ENCODE measurements around the gene CRELD1.
"Not testable (repeated sequence)": the region's sequence is repeated elsewhere in the genome, so short reads cannot be mapped to it uniquely, and the experiment has no call there.

Gene CRELD1, protein sequence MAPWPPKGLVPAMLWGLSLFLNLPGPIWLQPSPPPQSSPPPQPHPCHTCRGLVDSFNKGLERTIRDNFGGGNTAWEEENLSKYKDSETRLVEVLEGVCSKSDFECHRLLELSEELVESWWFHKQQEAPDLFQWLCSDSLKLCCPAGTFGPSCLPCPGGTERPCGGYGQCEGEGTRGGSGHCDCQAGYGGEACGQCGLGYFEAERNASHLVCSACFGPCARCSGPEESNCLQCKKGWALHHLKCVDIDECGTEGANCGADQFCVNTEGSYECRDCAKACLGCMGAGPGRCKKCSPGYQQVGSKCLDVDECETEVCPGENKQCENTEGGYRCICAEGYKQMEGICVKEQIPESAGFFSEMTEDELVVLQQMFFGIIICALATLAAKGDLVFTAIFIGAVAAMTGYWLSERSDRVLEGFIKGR

GRCh38 chr3:9933561-9934234 is at the start of gene CRELD1:
CRELD1 (plus strand) TSS chr3:9933834; CDS start chr3:9934439, 605 bp downstream.
- DNase-seq, result peak; percentile 49 to 80

GRCh38 chr3:9884555-9885165 is 49.0 kb upstream of the CRELD1 start:
- no peak for DNase-seq

GRCh38 chr3:9886328-9886727 is 47.3 kb upstream of the CRELD1 start:
- no peak for DNase-seq

GRCh38 chr3:9887480-9887879 is 46.2 kb upstream of the CRELD1 start:
- DNase-seq, result no peak

DNA sequence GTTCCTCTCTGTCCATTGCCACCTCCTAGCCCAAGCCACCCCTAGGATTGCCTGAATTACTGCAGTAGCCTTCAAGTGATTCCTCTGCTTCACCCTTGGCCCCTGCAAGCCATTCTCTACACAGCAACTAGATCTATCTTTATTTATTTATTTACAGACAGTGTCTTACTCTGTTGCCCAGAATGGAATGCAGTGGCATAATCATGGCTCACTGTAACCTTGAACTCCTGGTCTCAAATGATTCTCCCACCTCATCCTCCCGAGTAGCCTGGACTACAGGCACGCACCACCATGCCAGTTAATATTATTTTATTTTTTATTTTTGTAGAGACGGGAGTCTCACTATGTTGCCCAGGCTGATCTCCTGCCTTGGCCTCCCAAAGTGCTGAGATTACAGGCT is 45.1 kb upstream of the CRELD1 start:
- no peak for DNase-seq

GRCh38 chr3:9889405-9889804 is 44.2 kb upstream of the CRELD1 start:
- no peak for DNase-seq

DNA sequence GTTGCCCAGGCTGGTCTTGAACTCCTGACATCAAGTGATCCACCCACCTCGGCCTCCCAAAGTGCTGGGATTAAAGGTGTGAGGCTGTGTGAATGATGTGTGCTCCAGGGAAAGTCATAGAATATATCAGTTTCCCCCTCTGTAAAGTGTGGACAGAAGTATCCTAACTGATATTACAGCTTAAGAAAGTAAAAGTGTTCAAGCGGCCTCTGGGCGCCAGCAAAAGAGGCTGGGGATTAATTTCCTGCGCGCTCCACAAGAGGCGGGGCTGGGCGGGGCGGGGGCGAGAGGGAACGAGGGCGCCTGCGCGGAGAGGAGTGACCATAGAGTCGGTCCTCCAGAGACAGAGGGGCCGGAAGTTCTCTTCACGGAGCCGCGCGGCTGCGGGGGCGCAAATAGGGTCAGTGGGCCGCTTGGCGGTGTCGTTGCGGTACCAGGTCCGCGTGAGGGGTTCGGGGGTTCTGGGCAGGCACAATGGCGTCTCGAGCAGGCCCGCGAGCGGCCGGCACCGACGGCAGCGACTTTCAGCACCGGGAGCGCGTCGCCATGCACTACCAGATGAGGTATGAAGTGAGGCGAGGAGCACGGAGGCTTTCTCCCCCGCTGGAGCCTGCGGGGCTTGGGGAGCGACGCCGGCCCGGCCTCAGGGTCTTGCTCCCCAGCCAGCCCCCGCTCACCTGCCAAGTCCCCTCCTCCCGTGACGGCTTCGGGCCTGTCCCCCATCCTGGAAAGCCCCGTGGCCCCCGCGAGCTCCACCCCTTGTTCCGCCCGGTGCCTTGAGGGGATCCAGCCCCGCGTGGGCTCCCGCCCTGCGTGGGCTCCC is 43.2 kb upstream of the CRELD1 start, which contains the start of gene JAGN1:
Gene JAGN1 (plus strand): TSS at position 362 of the 823 bp plus-strand sequence. CDS start 113 bp downstream, at position 475.
- peak; percentile 70 to 80 for DNase-seq

DNA sequence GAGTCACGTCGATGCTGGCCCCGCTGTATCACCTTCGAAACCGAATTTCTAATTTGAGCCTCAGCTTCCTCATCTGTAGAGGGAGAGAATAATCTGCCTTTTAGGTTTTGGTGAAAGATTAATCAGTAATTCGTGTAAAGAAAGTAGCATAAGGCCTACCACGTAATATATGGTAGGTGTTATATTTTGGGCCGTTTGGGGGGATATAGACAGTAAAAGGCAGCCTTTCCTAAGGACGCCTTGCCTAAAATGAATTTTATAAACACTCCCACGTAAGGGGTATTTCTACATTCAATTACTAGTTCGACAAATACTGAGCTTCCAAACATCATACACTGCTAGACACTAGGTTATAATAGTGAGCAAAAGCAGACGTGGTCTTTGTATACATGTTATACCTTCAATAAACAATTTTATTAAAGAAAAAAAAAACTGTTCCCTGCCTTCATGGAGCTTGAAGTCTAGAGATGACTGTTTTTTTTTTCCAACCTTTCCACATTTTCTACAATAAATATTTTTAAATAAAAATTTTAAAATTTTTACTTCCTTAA is 42.5 kb upstream of the CRELD1 start:
- no peak for DNase-seq

DNA sequence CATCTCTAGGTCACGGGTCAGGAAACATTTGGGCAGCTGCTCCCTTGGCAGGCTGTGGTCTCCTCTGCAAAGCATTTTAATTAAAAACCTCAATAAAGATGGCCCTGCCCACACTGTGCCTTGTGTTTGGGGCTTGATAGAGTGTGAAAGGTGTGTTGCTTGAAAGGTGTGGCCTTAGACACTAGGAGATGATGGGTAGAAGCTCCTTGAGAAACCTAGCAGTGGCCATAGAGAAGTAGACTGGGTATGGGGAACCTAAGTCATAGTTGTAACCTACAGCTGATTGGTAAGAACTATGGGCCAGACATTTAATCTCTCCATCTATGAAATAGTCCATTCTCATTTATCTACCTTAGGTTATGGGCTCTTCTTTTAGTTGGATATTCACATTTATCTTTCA is 39.9 kb upstream of the CRELD1 start:
- DNase-seq, result no peak

GRCh38 chr3:9895715-9896114 is 37.9 kb upstream of the CRELD1 start:
- not testable (repeated sequence) for DNase-seq

DNA sequence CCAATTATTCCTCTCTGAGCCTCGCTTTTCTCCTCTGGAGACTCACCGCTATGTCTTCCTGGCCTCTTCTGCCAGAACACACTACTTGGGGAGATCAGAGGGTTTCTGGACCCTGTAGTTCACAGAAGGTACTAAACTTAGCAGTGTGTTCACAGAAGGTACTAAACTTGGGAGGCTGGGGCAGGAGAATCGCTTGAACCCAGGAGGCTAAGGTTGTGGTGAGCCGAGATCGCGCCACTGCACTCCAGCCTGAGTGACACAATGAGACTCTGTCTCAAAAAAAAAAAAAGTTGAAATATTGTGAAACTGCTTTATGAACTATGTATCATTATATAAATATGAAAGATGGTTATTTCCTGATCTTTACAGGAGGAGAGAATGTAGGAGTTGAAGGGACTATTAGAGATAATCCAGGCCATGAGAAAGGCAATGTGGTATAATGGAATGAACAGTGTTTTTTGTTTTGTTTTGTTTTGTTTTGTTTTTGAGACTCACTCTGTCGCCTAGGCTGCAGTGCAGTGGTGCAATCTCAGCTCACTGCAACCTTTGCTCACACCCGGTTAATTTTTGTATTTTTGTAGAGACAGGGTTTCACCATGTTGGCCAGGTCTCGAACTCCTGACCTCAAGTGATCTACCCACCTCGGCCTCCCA is 36.8 kb upstream of the CRELD1 start:
- not testable (repeated sequence) for DNase-seq

GRCh38 chr3:9897408-9898372 is 35.9 kb upstream of the CRELD1 start:
- no peak for DNase-seq

DNA sequence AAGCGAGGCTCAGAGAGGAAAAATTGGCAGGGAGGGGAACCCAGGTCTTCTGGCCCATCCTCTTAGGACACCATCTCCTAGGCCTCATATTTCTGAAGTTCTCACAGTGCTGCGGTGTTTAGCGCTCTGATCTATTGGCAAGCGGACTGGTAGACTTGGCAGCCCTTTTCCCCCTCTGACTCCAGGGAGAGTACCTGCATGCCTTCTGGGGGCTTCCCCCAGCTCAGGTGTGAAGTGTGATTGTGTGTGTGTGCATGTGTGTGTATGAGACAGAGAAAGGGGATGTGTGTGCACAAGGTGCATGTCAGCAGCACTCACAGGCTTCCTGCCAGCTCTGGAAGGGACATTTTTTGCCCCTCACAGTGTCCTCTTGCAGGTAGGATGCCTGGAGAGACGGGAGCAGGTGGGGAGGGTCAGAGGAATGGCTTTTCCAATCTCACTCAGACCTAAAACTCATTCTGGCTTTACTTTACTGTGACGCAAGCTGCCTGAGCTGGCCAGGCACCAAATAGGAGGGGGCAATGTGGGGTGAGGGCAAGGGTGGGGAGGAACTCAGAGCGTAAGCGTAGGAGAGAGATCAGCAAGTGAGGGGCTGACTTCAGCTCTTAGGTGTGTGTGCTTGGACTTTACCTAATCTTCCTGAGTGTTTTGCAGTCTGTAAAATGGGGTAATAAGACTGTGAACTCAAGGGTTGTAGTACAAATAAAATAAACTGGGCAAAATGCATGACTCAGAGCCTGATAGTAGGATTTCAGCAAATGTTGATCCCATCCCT is 35.0 kb upstream of the CRELD1 start:
- no peak for DNase-seq

- no peak for DNase-seq
Measured at GRCh38 chr3:9899289-9899791, 34.3 kb upstream of the CRELD1 start.

- DNase-seq, result not testable (repeated sequence)
Measured at GRCh38 chr3:9900965-9901415, 32.6 kb upstream of the CRELD1 start.

DNA sequence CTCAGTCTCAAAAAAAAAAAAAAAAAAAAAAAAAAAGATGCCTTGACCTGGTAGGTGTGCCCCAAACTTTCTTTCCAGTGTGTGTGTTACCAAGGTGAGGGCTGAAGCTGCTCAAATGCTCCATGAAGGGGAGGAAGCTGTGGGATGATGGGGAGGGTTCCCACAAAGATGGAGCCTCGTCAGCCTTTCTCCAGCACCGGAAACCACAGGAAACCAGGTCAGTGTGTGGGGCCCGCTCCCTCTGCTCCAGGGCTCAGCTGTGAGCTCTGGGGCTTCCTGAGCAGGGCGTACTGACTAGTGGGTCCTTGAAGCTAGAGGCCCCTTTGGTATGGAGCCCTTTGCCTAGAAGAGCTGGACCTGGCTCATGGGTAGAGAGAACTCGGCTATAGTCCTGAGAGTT is 31.7 kb upstream of the CRELD1 start:
- DNase-seq, result no peak

GRCh38 chr3:9902372-9903237 is 31.0 kb upstream of the CRELD1 start, which contains the start of gene IL17RE:
IL17RE (plus strand) TSS chr3:9902848; CDS start chr3:9902933, 85 bp downstream.
- no peak for DNase-seq

GRCh38 chr3:9903238-9903624 is 30.4 kb upstream of the CRELD1 start:
- DNase-seq, result no peak
